ENCODE results near the gene HIVEP2.
A peak's percentile ranks its signal among the peaks of the same experiment; 100 is the strongest.
"Not testable (repeated sequence)": the region's sequence is repeated elsewhere in the genome, so short reads cannot be mapped to it uniquely, and the experiment has no call there.

Gene HIVEP2, protein sequence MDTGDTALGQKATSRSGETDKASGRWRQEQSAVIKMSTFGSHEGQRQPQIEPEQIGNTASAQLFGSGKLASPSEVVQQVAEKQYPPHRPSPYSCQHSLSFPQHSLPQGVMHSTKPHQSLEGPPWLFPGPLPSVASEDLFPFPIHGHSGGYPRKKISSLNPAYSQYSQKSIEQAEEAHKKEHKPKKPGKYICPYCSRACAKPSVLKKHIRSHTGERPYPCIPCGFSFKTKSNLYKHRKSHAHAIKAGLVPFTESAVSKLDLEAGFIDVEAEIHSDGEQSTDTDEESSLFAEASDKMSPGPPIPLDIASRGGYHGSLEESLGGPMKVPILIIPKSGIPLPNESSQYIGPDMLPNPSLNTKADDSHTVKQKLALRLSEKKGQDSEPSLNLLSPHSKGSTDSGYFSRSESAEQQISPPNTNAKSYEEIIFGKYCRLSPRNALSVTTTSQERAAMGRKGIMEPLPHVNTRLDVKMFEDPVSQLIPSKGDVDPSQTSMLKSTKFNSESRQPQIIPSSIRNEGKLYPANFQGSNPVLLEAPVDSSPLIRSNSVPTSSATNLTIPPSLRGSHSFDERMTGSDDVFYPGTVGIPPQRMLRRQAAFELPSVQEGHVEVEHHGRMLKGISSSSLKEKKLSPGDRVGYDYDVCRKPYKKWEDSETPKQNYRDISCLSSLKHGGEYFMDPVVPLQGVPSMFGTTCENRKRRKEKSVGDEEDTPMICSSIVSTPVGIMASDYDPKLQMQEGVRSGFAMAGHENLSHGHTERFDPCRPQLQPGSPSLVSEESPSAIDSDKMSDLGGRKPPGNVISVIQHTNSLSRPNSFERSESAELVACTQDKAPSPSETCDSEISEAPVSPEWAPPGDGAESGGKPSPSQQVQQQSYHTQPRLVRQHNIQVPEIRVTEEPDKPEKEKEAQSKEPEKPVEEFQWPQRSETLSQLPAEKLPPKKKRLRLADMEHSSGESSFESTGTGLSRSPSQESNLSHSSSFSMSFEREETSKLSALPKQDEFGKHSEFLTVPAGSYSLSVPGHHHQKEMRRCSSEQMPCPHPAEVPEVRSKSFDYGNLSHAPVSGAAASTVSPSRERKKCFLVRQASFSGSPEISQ (N-terminal part only)

DNA sequence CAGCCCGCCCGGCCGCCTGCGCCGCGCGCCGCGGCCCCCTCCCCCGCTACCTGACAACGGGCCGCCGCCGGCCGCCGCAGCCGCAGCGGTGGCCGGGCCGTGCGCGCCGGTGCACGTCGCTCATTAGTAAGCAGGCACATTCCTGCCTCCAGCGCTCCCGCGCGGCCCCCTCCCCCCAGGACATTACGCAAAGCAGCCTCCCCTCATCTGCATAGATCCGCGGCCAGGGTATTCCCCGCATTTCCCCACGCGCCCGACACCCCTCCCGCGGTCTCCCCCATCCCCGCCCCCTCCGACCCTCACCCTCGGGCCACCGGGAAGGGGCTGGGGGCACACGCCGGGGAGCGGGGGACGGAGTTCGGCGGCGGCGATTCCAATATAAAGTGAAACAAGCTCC, at the start of gene HIVEP2:
HIVEP2 (minus strand) TSS at position 128 of the 397 bp plus-strand sequence. CDS start 170,438 bp downstream, outside the sequence.
- peak; percentile 74 for DNase-seq (ENCODE audit: low spot score)

DNA sequence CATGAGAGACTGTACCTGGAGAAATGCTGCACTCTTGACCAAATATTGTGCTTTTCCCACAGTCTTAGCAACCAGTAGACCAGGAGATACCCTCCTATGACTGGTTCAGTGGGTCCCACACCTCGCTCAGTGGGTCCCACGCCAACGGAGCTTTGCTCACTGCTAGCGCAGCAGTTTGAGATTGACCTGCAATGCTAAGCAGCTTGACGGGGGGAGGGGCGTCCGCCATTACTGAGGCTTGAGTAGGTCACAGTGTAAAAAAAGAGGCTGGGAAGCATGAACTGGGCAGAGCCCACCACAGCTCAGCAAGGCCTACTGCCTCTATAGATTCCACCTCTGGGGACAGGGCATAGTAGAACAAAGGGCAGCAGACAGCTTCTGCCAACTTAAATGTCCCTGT, 49.0 kb upstream of the HIVEP2 start:
- no peak for DNase-seq (ENCODE audit: low spot score)

DNA sequence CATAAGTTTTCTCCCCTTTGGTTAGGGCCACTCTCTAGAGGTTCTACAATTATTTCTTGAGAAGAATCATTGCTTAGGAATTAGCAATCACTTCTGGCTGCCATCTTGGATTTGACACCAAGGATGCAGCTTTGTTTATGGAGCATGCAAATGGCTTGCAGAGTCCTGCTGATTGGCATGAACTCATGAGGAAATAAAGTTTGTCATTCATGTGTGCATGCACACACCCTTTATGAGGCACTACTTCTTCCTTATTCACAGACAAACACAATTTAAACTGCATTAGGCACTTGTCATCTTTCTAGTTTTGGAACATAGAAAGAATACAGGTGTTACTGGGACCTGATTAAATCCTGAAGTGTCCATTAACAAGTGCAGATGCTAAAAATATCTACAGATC, 42.5 kb upstream of the HIVEP2 start:
- DNase-seq (ENCODE audit: low spot score), result no peak

DNA sequence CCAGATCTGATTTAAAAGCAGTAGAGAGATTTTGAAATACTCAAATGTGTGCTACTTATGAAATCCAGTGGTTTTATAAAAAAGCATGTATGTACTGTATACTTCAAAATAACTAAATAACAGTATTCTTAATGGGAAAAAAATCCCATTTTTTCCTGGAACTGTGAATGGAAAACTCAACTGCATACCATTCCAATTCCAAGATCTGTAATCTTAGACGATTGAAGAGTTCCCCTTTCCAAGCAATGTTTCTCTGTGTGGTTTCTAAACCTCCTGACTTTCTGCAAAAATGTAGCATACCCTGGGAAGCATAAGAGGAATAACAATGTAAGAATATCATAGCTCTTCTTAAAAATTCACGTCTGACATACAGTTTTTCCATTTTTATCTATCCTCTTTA, 40.3 kb upstream of the HIVEP2 start:
- no peak for DNase-seq (ENCODE audit: low spot score)

DNA sequence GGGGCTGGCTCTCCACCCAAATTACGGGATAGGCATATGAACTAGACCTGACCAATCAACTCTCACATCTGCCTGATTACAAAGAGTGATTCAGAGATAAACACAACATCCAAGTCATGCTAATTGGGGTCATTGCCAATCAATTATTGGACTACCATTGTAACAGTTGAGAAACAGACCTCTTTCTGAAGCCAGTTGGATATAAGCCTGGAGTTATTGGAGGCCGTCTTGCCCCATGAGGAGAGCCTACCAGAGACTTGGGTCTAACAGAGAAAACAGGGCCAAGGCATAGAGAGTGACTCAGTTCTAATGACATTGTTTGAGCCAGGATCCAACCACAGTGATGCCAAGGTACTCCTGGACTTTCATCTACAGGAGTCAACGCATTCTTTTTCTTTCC, 39.4 kb upstream of the HIVEP2 start:
- DNase-seq (ENCODE audit: low spot score), result no peak

DNA sequence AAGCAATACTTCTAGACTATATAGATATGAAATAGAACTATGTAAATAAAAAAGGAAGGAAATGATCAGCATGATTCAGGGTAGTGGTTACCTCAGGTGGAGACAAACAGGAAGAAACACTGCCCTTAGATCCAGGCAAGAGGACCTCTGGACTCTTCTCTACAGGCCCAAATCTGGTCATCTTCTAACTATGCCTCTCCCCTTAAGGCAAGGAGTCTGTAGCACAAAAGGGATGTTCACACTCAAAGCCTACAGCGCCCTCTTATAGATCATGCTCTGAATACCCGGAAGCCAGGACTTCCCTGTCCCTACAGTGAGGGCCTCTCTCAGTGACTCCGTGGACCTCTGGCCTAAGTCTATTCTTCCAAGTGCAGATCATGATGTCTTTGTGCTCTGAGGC, 30.4 kb upstream of the HIVEP2 start:
- no peak for DNase-seq (ENCODE audit: low spot score)

DNA sequence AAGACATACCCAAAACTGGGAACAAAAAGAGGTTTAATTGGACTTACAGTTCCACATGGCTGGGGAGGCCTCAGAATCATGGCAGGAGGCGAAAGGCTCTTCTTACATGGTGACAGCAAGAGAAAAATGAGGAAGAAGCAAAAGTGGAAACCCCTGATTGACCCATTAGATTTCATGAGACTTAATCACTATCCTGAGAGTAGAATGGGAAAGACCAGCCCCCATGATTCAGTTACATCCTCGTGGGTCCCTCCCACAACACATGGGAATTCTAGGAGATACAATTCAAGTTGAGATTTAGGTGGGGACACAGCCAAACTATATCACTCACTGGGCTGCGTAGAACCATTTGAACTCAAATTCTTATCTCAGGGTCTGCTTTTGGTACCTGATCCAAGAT, 26.0 kb upstream of the HIVEP2 start:
- not testable (repeated sequence) for DNase-seq (ENCODE audit: low spot score)

DNA sequence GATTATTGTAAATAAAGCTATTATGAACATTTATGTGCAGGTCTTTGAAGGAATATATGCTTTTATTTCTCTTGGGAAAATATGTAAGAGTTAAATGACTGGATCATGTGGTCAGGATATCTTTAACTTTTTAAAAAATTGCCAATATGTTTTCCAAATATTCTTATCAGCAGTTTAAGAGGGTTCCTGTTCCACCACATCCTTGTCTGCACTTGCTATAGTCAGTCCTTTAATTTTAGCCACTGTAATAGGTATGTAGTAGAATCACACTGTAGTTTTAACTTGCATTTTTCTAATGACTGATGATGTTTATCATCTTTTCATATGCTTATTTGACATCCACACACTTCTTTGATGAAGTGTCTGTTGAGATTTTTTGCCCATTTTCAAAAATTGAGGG, 23.6 kb upstream of the HIVEP2 start:
- DNase-seq (ENCODE audit: low spot score), result no peak

DNA sequence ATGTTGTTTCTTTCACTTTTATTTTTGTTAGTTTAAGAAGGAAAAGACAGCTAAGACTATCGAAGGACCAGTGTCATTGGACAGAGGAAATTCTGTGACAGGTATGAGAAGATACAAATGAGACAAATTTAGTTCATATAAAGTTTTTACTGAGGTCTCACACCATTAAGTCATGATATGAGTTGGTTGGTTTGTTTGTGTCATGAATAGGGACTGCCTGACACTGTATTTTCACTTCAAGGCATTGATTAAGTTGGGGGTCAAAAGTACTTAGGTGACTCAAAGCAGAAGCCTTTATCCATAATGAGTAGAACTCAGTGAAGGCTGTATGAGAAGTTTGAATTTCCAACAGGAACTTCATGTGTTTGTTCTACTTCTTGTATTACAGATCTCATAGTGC, 21.3 kb upstream of the HIVEP2 start:
- DNase-seq (ENCODE audit: low spot score), result no peak

DNA sequence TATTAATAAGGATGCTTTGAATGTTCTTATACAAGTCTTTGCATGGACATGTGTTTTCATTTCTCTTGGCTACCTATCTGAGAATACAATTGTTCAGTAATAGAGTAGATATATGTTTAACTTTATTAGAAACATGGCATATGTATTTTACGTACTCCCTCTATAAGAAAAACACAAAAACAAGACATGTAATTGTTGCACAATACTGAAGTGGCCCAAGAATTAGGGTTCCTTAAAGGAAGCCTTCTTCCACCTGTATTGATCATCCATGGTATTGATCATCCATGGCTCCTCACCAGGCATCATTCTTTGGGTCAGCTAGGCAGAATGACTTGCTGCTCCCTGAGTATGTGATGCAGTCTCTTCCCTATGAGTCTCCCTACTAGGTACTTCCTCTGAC, 20.2 kb upstream of the HIVEP2 start:
- no peak for DNase-seq (ENCODE audit: low spot score)

DNA sequence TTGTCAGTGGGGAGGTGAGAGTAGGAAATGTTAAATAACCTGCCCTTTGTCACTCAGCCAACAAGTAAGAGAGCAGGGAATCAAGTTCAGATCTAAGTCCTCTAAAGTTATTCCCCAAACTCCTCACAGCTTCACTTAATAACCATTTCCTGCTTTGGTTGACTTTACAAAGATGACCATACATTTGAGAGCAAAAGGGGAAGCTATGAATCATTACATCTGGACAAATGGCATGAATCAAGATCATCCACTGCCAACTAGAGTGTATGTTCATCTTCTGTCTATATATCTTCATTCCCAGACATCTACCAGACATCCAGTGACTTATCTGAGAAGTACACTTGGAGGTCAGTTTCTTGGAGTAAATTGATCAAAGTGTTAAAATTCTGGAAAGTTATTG, 15.1 kb upstream of the HIVEP2 start:
- DNase-seq (ENCODE audit: low spot score), result no peak

DNA sequence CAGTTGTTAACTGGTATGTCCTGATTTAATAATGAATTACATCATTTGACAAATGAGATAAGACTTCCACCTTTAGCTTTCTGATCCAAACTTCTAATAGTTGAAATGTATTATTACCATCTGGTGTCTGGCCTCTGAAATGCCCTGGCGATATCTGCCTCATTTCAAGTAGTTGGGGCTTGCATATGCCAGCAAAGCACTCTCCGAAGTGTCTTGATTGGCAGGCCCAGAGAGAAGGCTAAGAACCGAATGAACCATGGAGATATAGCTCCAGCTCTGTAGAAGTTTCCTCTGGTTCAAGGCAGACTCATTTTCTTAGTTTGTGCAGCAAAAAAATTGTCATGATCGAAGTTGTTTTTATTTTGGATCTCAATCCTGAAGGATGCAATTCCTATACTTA, 13.4 kb upstream of the HIVEP2 start:
- DNase-seq (ENCODE audit: low spot score), result no peak

DNA sequence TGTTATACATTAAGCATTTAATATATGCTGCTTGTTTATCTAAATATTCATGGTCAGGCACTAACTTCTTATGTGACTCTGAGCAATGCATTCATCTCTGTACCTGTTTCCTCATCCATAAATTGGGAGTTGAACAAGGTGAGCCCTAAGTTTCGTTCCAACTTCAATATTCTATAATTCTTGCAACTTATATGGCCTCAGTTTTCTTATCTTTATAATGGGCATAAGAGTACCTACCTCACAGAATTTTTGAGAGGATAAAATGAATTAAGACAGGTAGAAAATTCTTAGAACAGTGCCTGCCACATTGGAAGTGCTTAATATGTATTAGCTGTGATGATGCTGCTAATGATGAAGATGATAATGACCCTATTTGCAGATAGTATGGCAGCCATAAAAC, 11.8 kb upstream of the HIVEP2 start:
- DNase-seq (ENCODE audit: low spot score), result no peak

DNA sequence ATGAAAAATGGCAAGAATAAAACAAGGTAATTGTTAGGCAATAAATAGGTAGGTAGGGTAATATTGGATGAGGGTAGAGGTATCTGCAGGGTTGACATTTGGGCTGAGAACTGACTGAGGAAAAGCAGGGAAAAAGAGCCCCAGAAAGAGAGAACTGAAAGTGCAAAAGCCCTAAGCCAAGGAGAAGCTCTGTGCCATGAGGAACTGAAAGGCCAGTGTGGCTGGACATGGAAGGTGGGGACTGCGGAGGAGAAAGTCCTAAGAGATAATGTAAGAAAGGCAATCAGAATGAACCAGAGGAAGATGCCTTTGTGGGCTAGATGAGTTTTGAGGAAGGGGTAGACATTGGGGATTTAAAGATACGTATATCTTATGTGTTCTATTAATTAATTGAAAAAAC, 9.9 kb upstream of the HIVEP2 start:
- DNase-seq (ENCODE audit: low spot score), result no peak

DNA sequence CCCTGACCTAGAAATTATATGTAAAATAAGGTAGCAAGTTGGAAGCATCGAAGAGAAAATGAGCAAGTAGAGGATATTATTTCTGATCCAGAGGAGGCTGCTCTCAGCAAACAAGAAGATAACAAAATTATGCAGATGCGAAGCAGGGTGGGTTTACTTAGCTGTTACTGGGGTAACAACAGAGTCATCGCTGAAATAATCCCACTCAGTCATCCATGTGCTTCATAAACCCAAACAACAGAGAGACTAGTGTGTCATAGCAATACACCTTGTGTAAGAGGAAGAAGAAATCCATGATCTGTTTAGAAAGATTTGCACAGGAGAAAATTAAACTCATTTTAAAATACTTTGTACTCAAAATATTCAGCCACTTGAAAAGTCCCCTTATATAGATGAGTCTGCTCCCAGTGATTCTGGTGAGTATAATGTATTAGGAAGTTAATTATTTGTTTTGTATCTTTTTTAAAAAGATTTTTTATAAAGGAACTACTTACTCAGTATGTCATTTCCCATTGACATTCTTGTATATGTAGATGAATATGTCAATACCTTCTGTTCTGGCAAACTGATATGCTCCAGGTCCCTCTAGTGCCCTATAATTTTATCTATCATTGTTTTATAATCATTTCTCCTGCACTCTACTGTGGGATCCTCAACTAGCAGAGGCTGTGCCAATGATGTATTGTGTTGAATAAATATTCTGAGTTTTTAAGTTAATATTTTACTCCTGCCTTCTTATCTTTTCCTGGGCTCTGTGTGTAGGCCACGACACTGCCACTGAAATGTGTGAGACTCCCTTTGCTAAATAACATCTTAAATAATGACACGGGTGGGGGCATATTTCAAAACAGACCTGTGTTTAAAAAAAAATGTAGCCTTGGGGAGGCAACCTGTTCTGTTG, 8.6 kb upstream of the HIVEP2 start:
- no peak for DNase-seq (ENCODE audit: low spot score)

DNA sequence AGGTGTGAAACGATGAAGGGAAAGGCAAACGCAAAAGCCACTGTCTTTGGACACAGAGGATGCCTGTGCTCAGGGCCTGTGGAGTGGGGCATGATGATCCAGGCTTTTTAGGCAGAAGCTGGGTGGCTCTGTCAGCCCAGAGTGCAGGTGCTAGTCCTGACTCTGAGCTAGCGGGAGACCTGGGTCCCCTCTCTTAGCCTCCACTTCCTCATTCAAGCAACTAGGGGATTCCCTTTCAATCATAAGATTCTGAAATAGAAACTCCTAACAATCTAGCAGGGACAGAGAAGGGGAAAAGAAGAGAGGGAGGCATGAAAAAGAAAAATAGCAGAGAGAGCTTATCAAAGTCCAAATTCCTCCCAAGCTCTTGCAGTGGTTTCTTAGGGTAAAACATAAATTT, 7.6 kb upstream of the HIVEP2 start:
- no peak for DNase-seq (ENCODE audit: low spot score)

DNA sequence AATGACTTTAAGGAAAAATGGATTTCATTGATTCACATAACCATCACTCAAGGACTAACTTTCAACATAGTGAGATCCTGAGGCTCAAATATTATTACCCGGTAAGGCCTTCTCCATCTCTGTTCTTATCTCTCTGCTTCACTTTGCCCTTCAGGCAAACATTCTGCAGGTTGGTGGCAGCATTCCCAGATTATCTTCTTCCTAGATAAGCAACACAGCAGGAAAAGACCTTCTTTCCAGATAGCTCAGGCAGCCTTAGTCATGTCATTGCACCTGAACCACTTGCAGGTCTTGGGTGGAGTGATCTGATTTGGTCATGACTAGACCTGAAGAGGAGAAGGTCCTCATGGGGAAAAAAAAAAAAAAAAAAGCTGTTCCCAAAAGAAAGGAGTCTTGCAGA, 5.3 kb upstream of the HIVEP2 start:
- no peak for DNase-seq (ENCODE audit: low spot score)

DNA sequence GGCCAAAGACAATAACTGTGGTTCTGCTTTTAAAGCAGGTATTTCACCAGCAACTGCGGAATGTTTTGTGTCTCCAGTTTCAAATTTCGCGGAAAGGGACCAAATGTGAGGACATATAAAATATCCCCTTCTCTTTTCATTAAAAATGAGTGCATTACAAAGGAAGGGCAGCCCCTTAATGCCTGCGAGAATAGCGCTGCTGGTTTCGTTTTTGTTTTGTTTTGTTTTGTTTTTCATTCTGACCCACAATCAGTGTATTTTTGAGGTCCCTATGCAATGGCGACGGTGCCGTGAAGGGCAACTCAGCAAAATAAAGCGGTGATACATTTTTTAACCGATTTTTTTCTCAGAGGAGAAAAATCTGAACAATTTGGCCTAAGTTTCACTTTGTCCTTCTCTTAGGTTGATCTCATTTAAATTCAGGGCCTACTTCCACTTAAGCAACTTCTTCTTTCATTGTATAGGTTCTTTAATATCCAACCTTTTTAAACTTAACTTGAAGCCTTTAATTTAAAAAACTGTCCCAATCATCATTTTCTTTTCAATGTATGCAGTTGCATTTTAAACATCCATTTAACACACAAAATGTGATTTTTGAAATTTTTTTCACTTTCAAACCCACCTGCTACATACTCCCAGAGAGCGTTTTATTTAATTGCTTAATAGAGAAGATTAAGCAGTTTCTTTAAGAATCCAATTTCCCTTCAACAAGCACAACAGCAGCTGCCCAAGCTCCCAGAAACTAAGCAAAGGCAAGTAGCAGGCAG, 2.9 kb upstream of the HIVEP2 start:
- DNase-seq (ENCODE audit: low spot score), result no peak

DNA sequence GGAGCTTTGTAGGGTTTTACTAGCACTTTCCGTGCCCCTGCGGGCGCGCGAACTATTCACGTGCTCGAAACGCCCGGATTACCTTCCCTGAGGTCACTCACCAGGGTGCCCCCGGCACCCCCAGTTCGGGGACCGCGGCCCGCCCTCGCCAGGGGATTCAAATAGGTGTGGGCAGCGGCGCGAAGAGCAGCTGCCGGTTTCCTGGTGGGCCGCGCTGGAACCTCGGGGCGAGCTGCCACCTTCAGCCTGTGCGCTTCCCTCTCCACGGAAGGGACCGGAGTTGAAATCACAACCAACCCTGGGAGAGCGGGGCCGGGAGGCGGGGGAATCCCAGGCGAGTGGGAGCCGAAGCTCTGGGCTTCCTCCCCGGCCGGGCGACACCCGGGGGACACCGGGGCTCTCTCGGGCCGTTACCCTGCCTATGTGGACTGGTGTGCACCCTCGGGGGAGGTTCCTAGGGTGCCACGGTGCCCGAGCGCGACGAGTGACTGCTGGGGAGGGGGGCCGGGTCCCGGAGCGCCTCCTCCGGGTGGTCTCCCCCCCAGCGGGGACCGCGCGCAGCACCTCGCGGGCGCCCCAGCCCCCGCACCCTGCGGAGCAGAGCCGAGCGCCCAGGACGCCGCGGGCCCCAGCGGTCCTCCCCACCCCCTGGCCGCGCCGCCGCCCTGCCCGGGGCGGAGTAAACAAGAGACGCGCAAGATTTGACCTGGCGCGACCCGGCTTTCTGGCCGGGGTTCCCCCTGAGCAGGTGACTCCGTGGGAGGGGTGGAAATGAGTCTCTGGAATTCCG, 2.1 kb upstream of the HIVEP2 start:
- peak; percentile 67 for DNase-seq (ENCODE audit: low spot score)

All from SW480 (cell line).